Right atrium auricular region (tissue), 2 donors: Measurements from ENCODE around the gene MFAP4. TPM values are rescaled to one million over a fixed set of nuclear protein-coding genes. Genes with fewer than 3 reads are reported as not detected.
A peak's percentile ranks its signal among the peaks of the same experiment; 100 is the strongest.

Source experiments
- DNase-seq: peaks from one replicate; pipeline ENCODE4 v3.0.0-alpha.2; 2019; ENCODE audit warnings: low spot score
- H3K27ac ChIP-seq, 2 donors: fragments of 200-600 bp; sonication (generic); 1 replicate in 1 of 2; 2 replicates in 1 of 2; pipeline ENCODE4 v1.5.1; 2016 to 2019
- H3K27me3 ChIP-seq, 2 donors: fragments of 200-600 bp; sonication (generic); one replicate each; pipeline versions ENCODE4 v1.5.1 to v1.6.0; 2017 to 2019
- H3K36me3 ChIP-seq: fragments of 200-600 bp; sonication (generic); one replicate; pipeline ENCODE4 v1.5.1; 2016
- H3K4me1 ChIP-seq, 2 donors: fragments of 200-600 bp; sonication (generic); one replicate each; pipeline versions ENCODE4 v1.5.1 to v1.6.0; 2017 to 2019
- H3K4me3 ChIP-seq, 2 donors: fragments of 200-600 bp; sonication (generic); 1 replicate in 1 of 2; 2 replicates in 1 of 2; pipeline ENCODE4 v1.5.1; 2017 to 2019; ENCODE audit warnings: mild to moderate bottlenecking in 1 of 2, moderate library complexity in 1 of 2
- H3K9me3 ChIP-seq, 2 donors: fragments of 200-600 bp; sonication (generic); one replicate each; pipeline ENCODE4 v1.5.1; 2019
- total RNA-seq, 2 donors: library from RNA; depleted of rRNA; stranded (reverse); fragments of >200 nt; gene quantifications; one replicate each; pipeline ENCODE4 v1.1.0, GENCODE V29; 2016
- TF ChIP-seq, protein P1 (sequence below), 2 donors: fragments of 200-600 bp; sonication (generic); IDR thresholded peaks; one replicate each; pipeline ENCODE4 v1.5.1; 2019; ENCODE audit warnings: antibody characterized with exemption in 2 of 2

The MFAP4 gene
- total RNA-seq, 2 donors from 2014 or later = 78.5 to 104 TPM

DNA sequence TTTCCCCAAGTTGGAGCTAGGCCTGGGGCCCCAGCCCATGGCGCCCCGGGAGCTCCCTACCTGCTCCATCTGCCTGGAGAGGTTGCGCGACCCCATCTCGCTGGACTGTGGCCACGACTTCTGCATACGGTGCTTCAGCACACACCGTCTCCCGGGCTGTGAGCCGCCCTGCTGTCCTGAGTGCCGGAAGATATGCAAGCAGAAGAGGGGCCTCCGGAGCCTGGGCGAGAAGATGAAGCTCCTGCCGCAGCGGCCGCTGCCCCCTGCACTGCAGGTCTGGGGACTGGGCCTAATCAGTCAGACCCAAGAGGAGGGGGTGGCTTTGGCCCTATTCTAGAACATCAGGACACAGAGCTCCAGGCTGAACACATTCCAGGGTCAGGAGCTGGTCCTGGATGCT, 25.5 kb upstream of the MFAP4 start:
- no peaks in the 10 kb centered on the region for H3K27me3 ChIP-seq
- H3K9me3 ChIP-seq = no peaks in the 10 kb centered on the region
- no peak for DNase-seq
- peaks cover 0 to 18% of the 10 kb centered on the region in 2 donors for H3K4me1 ChIP-seq
- no peaks in the 10 kb centered on the region for H3K36me3 ChIP-seq
- no peak overlapping the region for H3K4me3 ChIP-seq
- TF ChIP-seq, protein P1, sequence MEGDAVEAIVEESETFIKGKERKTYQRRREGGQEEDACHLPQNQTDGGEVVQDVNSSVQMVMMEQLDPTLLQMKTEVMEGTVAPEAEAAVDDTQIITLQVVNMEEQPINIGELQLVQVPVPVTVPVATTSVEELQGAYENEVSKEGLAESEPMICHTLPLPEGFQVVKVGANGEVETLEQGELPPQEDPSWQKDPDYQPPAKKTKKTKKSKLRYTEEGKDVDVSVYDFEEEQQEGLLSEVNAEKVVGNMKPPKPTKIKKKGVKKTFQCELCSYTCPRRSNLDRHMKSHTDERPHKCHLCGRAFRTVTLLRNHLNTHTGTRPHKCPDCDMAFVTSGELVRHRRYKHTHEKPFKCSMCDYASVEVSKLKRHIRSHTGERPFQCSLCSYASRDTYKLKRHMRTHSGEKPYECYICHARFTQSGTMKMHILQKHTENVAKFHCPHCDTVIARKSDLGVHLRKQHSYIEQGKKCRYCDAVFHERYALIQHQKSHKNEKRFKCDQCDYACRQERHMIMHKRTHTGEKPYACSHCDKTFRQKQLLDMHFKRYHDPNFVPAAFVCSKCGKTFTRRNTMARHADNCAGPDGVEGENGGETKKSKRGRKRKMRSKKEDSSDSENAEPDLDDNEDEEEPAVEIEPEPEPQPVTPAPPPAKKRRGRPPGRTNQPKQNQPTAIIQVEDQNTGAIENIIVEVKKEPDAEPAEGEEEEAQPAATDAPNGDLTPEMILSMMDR (IDR thresholded peaks at IDR 0.05) = no peak
- H3K27ac ChIP-seq = no peak overlapping the region

DNA sequence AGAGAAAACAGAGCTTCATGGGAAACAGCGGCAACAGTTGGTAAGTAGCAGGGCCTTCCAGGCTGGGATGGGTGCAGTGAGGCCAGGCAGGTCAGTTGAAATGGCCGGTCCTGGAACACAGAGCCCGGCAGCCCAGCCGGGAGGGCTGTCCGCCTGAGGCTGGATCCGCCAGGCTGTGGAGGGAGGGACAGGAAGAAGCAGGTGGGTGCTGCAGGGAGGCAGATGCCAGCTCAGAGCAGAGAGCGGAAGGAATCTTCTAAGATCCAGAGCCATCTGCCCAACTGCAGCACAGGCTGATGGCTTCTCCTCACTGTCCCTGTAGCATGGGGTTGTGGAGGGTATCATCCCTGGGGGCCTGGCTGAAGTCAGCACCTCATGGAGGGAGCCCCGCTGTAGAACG, 24.6 kb upstream of the MFAP4 start:
- no peak for DNase-seq
- Histone ChIP-seq H3K36me3 (no peaks in the 10 kb centered on the region), H3K27ac (peak overlapping the region in 1 of 2 donors; percentile 31), H3K27me3 (no peaks in the 10 kb centered on the region), H3K4me3 (peak overlapping the region in 1 of 2 donors; percentile 44), H3K4me1 (peaks cover 0 to 18% of the 10 kb centered on the region in 2 donors), H3K9me3 (no peaks in the 10 kb centered on the region)
- TF ChIP-seq, protein P1 (IDR thresholded peaks at IDR 0.05) = no peak

DNA sequence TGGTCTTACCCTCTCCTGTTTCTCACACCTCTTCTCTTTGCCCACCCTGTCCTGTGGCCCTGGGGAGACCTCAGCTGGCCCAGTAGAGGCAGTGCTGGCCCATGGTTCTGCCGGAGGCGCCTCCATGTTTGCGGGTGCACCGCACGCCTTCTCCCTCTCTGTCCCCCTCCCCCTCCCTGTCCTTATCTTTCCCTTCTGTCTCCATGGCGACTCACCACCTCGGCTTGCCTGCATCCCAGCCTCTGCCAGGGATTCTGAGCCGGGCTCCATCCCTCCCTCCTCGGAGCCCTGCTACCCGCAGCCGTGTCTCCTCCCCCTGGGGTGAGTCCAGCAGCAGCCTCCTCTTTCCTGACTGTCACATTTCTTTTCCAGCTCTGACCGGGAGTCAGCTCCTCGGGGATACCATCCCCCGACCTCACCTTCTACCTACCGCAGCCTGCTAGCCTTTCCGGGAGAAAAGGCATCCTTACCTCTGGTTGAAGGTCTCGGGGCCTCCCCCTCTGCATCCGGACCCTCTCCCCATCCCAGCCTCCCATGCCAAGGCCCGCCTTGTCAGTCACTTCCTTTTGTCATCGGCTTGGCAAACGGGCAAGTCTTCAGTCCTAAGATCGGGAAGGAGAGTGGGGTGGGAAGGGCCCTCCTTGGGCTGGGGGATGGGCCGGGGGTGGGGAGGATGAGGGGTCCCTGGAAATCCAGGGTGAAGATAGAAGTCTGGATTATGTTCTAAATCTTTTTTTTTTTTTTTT, 24.1 kb upstream of the MFAP4 start, which contains the start of gene RNF112:
Gene RNF112, plus strand, starts transcription at position 358 of the 746 bp plus-strand sequence. Its CDS starts 177 bp downstream, at position 535.
- peak within 1 kb of the TSS in 1 of 2 donors; percentile 31 for H3K27ac ChIP-seq
- H3K4me1 ChIP-seq = peaks cover 0 to 18% of the 10 kb centered on the region in 2 donors
- no peaks in the 10 kb centered on the region for H3K36me3 ChIP-seq
- H3K27me3 ChIP-seq = no peaks in the 10 kb centered on the region
- TF ChIP-seq, protein P1 (IDR thresholded peaks at IDR 0.05) = no peak
- peak within 1 kb of the TSS in 1 of 2 donors; percentile 44 for H3K4me3 ChIP-seq
- no peaks in the 10 kb centered on the region for H3K9me3 ChIP-seq
- no peak for DNase-seq

DNA sequence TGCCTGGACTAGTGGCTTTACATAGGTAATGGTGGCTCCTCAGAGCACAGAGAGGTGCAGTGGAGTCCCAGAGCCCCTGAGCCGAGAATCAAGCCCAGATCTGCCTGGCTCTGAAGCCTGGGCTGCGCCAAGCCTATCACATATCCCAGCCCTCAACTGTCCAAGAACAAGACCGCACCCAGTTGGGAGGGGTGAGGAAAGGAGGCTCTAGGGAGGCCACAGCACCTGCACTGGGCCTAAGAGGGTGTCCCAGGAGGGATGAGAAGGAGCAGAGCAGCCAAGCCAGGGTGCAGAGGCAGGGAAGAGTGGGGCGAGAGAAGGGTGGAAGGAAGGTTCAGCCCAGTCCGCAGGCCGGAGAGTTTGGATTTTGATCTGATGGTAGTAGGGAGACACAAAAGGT, 23.1 kb upstream of the MFAP4 start:
- TF ChIP-seq, protein P1 (IDR thresholded peaks at IDR 0.05) = no peak
- DNase-seq = no peak

DNA sequence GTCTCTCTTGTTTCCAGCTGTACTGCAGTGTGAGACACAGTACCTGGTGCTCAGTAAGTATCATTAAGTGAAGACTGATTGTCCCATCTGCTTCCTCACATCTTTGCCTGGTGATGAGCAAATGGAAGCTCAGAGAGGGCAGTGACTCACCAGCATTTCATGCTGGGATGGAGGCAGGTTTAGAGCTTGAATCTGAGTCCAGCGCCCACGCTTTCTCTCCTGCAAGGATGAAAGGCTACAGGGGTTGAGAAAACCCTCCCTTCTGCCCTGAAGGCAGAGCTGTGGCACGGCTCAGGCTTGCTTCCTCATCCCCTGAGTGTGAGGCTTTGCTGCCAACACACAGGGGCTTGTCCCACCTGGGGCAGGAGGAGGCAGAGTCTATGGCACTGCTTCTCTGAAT, 22.5 kb upstream of the MFAP4 start:
- Histone ChIP-seq H3K4me3 (no peak overlapping the region), H3K4me1 (peaks cover 0 to 18% of the 10 kb centered on the region in 2 donors), H3K9me3 (no peaks in the 10 kb centered on the region), H3K27ac (no peak overlapping the region), H3K27me3 (no peaks in the 10 kb centered on the region), H3K36me3 (no peaks in the 10 kb centered on the region)
- no peak for DNase-seq
- TF ChIP-seq, protein P1 (IDR thresholded peaks at IDR 0.05) = no peak

More for the DNA sequence above, 23.1 kb upstream of the MFAP4 start:
- Histone ChIP-seq H3K4me1 (peaks cover 0 to 18% of the 10 kb centered on the region in 2 donors), H3K4me3 (no peak overlapping the region), H3K9me3 (no peaks in the 10 kb centered on the region), H3K36me3 (no peaks in the 10 kb centered on the region), H3K27ac (no peak overlapping the region), H3K27me3 (no peaks in the 10 kb centered on the region)
